ENCODE measurements around the gene RGS18.
"Not testable (repeated sequence)": the region's sequence is repeated elsewhere in the genome, so short reads cannot be mapped to it uniquely, and the experiment has no call there.

DNA sequence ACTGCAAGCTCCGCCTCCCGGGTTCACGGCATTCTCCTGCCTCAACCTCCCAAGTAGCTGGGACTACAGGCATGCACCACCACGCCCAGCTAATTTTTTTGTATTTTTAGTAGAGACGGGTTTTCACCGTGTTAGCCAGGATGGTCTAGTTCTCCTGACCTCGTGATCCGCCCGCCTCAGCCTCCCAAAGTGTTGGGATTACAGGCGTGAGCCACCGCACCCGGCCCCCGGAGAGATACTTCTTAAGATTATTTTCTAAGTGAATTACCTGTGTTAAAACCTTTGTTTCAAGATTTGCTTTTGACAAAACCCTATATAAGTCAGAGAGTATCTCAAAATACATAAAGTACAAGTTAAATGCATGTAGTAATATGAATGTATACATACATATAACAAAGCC lies 69.7 kb downstream of the RGS18 start:
- not testable (repeated sequence) for TF ChIP-seq EZH2 (IDR thresholded peaks at IDR 0.05; ENCODE audit: borderline replicate concordance, low read length); CTCF (IDR thresholded peaks at IDR 0.05; ENCODE audit: low read length)

All from OCI-LY1 (cell line).